Stimulated activated CD4-positive, alpha-beta T cell treated with anti-CD3 and anti-CD28 coated beads, Interleukin-12 subunit alpha, Interleukin-12 subunit beta, amount 100 ng/mL, for 24 hours (primary cell): Measurements from ENCODE around the gene ZNF681.
"Not testable (repeated sequence)": the region's sequence is repeated elsewhere in the genome, so short reads cannot be mapped to it uniquely, and the experiment has no call there.

Experiments used
- DNase-seq, 2 experiments: peaks; one replicate each; pipeline ENCODE4 v3.0.0-alpha.2; 2020; ENCODE audit warnings: low read depth in 2 of 2

ZNF681 gene

DNA sequence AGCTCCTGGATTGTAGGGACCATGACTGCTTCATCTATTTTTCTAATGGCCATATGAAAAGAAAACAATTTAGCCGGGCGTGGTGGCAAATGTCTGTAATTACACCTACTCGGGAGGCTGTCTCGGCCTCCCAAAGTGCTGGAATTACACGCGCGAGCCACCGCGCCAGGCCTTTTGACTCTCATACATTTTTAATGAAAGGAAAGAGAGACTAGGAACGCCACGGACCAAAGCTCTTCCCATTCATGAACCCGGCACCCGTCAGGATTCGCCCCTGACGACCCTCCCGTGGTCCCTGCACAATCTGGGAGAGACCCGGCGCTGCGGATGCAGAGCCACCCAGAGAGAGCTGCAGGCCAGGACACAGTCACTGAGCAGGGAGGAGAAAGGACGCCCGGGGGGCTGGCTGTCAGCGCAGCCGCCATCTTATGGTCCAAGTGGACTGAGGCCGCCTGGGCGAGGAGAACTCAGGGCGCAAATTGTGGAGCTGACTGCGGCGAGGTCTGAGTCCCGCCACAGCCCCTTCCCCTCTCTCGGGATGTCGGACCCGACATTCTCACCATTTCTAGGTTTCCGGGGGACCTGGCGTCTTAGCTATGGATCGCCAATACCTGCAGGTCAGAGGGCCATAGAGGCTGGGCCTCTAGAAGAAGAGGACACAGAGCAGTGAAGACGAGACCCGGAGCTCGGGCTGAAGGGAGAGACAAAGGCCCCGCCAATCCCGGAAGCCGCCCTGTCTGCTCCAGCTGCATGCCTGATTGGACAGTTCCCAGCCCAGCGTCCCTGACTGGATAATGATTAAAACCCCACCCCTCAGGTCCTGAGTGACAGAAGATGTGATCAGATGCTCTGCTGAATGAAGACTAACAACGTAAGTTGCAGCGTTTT, at the start of gene ZNF681:
Gene ZNF681 (minus strand): TSS at position 705 of the 888 bp plus-strand sequence. CDS start 142 bp downstream, at position 563.
- peak; percentile 77 to 80 for DNase-seq

GRCh38 chr19:23804676-23805075, 46.0 kb upstream of the ZNF681 start:
- no peak for DNase-seq

DNA sequence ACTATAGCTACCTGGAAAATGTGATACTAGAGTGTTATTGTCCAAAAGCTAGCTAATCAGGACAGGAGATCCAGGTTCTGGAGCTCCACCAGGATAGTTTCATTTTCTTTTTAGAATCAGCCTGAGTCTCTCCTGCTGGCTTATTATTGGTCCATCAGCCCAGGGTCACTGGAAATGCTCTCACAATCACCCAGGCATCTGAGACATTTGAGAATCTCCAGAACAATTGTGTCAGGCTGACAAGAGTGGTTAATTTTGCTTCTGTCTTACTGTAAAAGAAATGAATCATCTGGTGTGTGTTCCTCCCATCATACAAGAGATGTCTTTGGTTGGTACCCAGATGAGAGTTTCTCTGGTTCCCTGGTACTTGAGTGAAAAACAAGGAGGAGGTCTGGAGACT, 43.6 kb upstream of the ZNF681 start:
- no peak for DNase-seq

GRCh38 chr19:23801803-23802202, 43.1 kb upstream of the ZNF681 start:
- no peak for DNase-seq

- DNase-seq: no peak
Measured at GRCh38 chr19:23800868-23801267, 42.2 kb upstream of the ZNF681 start.

DNA sequence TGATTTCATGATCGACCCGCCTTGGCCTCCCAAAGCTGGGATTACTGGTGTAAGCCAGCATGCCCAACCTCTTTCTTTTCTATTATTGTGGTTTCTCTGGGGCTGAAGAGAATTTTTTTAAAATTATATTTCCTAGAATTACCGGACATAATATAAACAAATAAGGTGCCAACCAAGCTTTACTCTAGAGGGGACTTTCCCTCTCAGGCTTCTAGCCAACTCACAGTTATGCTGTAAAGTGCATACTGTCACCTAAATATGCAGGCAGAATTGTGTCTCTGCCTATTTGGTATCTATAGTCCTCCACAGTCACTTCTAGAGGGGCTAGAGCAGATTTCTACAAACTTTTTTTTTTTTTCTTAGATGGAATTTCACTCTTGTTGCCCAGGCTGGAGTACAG, 41.6 kb upstream of the ZNF681 start:
- no peak for DNase-seq

GRCh38 chr19:23799321-23799720, 40.6 kb upstream of the ZNF681 start:
- DNase-seq: peak in 1 of 2 experiments; percentile 1

- no peak for DNase-seq
Measured at GRCh38 chr19:23795462-23795861, 36.8 kb upstream of the ZNF681 start.

DNA sequence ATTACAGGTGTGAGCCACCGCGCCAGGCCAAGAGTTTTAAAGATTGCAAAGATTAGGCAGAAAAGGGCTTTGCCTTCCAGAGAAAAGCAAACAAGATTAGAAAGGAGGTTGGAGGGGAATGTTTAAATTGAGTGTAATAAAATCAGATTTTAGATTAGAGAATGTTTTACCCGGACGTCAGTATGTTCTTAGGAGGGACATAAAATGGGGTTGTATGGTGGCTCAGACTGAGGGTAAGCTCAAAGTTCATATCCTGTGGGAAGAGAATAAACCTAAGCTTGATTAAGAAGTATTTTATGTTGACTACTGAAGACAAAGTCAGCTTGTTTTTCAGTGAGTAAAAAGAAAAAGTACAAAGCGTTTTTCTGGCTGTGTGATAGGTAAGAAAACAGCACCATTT, 34.1 kb upstream of the ZNF681 start:
- no peak for DNase-seq

DNA sequence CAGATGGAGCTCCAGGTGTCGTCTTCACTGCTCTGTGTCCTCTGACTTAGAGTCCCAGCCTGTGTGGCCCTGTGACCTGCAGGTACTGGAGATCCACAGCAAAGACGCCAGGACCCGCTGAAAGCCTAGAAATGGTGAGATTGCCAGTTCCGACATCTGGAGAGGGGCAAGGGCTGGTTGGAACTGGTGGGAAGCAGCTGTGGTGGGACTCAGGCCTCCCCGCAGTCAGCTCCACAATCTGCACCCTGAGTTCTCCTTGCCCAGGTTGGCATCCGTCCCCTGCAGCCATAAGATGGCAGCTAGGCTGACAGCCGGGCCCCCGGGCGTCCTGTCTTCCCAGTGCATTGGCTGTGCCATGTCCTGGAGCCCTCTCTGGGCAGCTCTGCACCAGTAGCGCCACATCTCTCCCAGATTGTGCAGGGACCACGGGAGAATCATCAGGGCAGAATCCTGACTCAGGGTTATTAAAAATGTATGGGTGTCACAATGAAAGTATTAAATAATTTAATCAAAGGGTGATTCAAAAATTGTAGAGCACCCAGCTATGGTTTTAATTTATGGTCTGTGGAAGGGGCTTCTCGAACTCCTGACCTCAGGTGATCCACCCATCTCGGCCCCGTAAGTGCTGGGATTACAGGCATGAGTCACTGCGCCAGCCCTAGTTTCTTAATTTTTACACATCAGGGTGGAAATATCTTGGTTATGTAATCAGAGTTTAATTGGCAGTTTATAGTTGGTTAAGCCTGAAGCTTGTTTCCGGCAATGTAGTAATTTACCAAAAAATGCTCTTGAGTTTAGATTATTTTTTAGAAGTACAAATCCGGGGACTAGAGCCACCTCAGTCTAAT, 32.2 kb upstream of the ZNF681 start:
- no peak for DNase-seq

DNA sequence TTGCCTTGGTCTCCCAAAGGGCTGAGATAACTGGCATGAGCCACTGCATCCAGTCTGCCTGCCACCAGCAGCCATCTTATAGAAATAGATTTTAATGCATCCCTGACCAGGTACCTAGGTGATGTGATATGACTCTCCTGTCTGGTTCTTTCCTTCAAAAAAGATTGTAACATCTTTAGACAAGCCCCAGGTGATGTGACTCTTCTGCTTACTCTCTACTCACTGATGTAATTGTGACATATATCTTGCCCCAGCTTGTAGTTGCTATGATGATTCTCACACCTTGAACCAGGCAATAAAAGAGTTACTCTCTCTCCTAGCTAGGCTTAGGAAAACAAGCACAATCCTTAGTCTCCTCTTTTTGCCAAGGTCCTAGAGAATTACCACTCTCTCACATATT, 30.6 kb upstream of the ZNF681 start:
- no peak for DNase-seq

- DNase-seq: no peak
Measured at GRCh38 chr19:23788411-23788810, 29.7 kb upstream of the ZNF681 start.

- no peak for DNase-seq
Measured at GRCh38 chr19:23787106-23787505, 28.4 kb upstream of the ZNF681 start.

DNA sequence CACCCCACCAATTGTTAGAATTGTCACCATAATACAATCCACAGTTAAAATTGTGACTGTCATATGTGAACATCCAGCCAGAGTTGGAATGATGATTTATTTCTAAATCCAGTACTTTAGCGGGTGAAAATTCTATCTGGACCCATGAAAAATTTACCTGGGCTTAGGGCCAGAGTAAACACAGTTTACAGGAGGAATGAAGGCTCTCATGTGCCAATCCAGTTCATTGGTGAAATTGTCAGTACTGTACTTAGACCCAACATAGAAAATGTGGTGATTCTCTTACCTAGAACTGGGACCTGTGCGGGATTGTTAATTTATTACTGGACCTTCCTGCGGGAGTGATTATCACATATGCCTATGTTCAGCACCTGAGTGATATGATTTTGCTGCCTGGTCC, 27.3 kb upstream of the ZNF681 start:
- no peak for DNase-seq

- no peak for DNase-seq
Measured at GRCh38 chr19:23784274-23784673, 25.6 kb upstream of the ZNF681 start.

- DNase-seq: no peak
Measured at GRCh38 chr19:23783636-23784035, 24.9 kb upstream of the ZNF681 start.

- DNase-seq: no peak
Measured at GRCh38 chr19:23779645-23780044, 21.0 kb upstream of the ZNF681 start.

- DNase-seq: no peak
Measured at GRCh38 chr19:23778566-23778965, 19.9 kb upstream of the ZNF681 start.

GRCh38 chr19:23778036-23778435, 19.3 kb upstream of the ZNF681 start:
- DNase-seq: not testable (repeated sequence)

GRCh38 chr19:23777216-23777615, 18.5 kb upstream of the ZNF681 start:
- DNase-seq: no peak

DNA sequence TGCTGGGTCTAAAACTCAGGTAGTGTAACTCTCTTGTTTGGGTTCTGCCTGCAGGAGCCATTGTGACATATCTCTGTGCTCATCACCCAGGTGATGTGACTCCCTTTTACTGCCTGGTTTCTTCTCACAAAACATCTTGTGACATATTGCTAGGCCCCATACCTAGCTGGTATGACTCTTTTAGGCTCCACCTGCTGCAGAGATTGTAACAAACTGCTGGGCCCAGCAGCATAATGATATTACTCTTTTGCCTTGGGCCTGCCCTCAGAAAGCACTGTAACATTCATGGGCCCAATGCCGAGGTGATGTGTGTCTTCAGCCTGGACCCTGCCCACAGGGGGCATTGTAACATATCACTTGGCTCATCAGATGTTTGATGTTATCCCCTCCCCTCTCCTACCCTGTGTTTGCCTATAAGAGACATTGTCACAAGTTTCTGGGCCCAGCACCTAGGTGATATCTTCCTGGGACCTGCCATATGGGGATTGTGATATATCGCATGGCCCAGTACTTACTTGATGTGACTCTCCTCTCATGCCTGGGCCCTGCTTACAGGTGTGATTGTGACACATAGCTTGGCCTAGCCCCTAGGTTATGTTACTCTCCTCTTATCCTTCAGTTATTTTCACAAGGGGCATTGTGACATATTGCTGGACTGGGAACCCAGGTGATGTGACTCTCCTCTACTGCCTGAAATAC, 18.0 kb upstream of the ZNF681 start:
- no peak for DNase-seq

DNA sequence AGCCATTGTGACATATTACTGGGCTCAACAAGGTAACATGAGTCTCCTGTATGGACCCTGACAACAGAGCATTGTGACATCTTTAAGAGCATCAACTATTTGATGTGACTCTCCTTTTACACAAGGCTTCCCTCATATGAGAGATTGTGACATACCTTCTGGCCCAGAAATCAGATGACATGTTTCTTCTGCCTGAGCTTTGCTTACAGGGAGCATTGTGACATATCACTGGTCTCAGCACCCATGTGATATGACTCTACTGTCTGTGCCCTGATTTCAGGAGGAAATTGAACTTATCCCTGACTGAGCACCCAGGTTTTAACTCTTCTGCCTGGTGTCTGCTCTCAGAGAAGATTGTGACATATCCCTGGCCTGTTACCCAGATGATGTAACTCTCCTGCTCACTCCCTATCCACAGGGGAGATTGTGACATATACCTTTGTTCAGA, 15.9 kb upstream of the ZNF681 start:
- DNase-seq: no peak
